Neuron (in vitro differentiated cells): ENCODE data around the gene SLC49A3.

ENCODE experiments used
- H2AFZ ChIP-seq: one replicate; pipeline ENCODE4 v1.6.1; 2013; ENCODE audit warnings: low read depth, mild to moderate bottlenecking, inconsistent platforms, low read length, moderate library complexity
- H3K27me3 ChIP-seq: one replicate; pipeline ENCODE4 v1.6.1; 2013; ENCODE audit warnings: low read length; ENCODE audit not compliant: insufficient read depth
- H3K36me3 ChIP-seq: one replicate; pipeline ENCODE4 v1.6.1; 2013; ENCODE audit warnings: low read length; ENCODE audit not compliant: insufficient read depth
- H3K4me1 ChIP-seq: one replicate; pipeline ENCODE4 v1.6.1; 2013; ENCODE audit warnings: low read length; ENCODE audit not compliant: insufficient read depth
- H3K4me3 ChIP-seq: 2 replicates; pipeline ENCODE4 v1.5.1; 2013; ENCODE audit warnings: mild to moderate bottlenecking, low read length, moderate library complexity
- H3K9me3 ChIP-seq: one replicate; pipeline ENCODE4 v1.6.1; 2013; ENCODE audit warnings: low read length

Gene SLC49A3

DNA sequence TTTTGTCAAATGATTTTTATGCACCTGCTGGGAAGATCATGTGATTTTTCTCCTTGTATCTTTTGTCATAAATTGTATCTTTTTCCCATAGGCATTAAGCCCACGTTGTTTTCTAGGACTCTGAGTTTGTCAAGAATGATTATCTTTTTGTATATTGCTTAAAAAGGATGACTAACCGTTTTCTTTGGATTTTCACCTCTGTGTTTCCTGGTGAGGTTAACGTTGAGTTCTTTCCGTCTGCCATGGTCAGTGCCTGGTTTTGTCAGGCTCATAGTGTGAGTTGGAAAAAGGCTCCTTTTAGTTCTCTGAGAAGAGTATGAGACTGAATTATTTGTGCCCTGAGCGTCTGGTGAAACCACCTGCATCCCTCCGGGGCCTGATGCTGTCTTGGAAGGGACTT, 38.6 kb upstream of the SLC49A3 start:
- Histone ChIP-seq H3K9me3 (peaks cover 16% of the 10 kb centered on the region), H3K4me1 (no peaks in the 10 kb centered on the region), H3K4me3 (no peak overlapping the region), H3K36me3 (peaks cover 27% of the 10 kb centered on the region), H2AFZ (no peak overlapping the region), H3K27me3 (no peaks in the 10 kb centered on the region)

DNA sequence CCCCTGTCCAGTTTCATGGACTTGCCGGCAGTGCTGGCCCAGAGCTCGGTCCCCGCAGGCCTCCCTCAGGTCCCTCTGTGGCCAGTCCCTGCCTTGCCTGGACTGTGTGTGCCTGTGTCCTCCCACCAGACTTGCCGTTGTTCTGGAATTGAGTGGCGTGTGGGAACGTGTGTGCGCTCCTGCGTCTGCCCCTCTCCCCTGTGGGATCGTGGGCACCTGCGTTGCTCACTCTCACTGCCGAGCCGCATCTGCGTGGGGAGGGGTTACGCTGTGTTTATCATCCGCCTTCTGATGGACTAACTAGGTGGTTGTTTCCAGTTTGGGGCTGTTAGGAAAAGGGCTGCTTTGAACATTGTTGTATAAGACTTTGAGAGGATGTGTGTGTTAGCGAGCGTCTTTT, 37.9 kb upstream of the SLC49A3 start:
- Histone ChIP-seq H3K9me3 (peaks cover 20% of the 10 kb centered on the region), H3K4me1 (no peaks in the 10 kb centered on the region), H3K4me3 (no peak overlapping the region), H3K36me3 (peaks cover 28% of the 10 kb centered on the region), H3K27me3 (no peaks in the 10 kb centered on the region), H2AFZ (no peak overlapping the region)

DNA sequence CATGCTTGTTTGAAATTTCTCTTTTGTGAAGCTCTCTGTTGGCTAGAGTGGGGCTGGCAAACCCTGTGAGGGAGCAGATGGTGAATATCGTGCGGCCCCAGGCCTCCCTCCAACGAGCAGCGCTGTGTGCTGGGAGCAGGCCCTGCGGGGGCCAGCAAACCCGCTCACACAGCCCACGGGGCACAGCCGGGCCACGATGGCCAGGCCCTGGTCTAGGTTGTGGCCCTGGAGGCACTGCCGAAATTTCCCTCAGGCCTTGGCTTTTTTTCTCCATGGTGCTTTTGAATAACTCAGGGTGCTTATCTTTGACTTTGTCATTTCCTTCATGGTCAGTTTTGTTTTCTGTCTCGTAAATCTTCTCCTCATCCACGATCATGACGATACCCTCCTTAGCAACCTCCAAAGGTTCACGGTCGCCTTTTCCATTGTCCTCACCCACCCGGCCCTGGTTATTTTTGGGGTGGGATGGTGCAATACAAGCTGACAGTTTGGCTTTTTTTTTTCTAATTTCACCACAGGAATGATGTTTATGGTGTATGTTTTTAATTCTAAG, 37.4 kb upstream of the SLC49A3 start:
- H2AFZ ChIP-seq = no peak overlapping the region
- no peaks in the 10 kb centered on the region for H3K27me3 ChIP-seq
- peaks cover 31% of the 10 kb centered on the region for H3K36me3 ChIP-seq
- no peaks in the 10 kb centered on the region for H3K4me1 ChIP-seq
- peaks cover 25% of the 10 kb centered on the region for H3K9me3 ChIP-seq
- H3K4me3 ChIP-seq = no peak overlapping the region

DNA sequence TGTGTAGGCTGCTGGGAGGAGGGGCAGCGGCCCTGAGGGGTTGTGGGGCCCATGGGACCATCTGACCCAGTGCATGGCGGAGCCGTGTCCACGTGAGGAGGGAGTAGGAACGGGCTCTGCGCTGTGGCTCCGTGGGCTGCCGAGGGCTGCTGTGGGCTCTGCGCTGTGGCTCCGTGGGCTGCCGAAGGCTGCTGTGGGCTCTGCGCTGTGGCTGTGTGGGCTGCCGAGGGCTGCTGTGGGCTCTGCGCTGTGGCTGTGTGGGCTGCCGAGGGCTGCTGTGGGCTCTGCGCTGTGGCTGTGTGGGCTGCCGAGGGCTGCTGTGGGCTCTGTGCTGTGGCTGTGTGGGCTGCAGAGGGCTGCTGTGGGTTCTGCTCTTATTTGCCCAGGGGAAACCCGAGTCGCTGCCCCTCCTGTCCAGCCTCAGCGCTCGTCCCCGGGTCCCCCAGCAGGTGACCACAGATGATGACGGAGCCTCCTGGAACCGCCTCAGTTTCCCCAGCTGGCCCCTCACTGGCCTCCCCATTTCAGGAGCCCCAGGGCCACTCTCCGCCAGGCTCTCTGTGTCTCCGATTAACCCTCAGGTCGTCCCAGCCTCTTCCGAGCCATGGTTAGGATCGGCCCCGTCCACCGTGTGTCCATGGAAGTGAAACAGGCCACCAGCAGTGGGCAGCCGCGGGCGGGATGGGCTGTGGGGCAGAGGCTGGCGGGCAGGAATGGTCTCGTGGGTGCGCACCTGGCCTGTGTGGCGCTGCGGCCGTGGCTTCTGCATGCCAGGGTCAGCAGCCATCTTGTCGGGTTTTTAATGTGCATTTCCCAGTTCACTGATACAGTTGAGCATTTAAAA, 36.7 kb upstream of the SLC49A3 start:
- Histone ChIP-seq H2AFZ (no peak overlapping the region), H3K9me3 (peaks cover 28% of the 10 kb centered on the region), H3K27me3 (no peaks in the 10 kb centered on the region), H3K36me3 (peaks cover 30% of the 10 kb centered on the region), H3K4me1 (no peaks in the 10 kb centered on the region), H3K4me3 (no peak overlapping the region)

DNA sequence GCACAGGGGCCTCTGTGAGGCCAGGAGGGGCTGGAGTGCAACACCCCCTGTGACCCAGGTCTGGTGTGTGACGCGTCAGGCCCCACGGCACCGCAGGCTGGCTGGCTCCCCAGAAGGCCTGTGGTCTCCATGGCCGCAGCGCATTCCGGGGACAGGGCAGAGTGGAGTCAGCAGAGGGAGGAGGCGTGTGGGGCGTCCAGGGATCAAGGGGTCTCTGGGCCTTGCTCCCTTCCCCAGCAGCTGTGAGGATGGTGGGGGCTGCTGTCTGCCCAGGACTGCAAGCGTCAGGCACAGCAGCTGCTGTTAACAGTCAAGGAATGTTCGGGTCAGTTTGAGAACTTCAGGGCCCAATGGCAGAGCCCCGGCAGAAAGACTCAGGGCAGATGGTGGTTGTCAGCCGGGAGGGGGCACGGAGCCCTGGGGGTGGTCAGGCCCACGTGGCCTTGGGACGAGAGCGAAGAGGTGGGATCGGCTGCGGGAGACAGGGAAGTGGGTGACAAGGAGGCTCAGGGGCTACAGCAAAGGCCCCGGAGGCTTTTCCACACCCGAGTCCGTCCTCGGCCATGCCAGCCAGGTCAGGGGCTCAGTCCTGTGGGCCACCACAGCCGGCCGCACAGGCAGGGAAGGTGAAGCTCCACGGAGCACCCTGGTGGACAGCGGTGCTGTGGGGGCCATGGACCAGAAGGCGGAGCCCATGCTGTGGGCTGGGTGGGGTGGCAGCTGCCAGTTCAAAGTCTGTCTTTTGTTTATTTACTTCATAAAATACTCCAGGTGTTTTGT, 35.0 kb upstream of the SLC49A3 start:
- Histone ChIP-seq H3K36me3 (peaks cover 33% of the 10 kb centered on the region), H3K27me3 (no peaks in the 10 kb centered on the region), H3K4me3 (no peak overlapping the region), H3K4me1 (no peaks in the 10 kb centered on the region), H3K9me3 (peaks cover 33% of the 10 kb centered on the region), H2AFZ (no peak overlapping the region)

DNA sequence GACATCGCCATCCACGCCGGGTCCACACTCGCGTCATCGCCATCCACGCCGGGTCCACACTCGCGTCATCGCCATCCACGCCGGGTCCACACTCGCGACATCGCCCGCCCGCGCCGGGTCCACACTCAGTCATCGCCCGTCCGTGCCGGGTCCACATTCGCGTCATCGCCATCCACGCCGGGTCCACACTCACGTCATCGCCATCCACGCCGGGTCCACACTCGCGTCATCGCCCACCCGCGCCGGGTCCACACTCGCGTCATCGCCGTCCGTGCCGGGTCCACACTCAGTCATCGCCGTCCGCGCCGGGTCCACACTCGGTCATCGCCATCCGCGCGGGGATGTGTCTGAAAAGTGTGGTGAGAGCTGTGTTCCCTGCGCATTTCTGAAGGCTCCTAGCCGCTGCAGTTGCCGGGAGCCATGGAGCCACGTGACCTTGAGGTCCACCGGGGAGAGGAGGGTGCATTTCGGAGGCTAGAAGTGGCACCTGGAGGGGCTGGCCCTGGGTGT, 34.0 kb upstream of the SLC49A3 start:
- H3K4me3 ChIP-seq = no peak overlapping the region
- H3K4me1 ChIP-seq = no peaks in the 10 kb centered on the region
- peaks cover 30% of the 10 kb centered on the region for H3K9me3 ChIP-seq
- peaks cover 33% of the 10 kb centered on the region for H3K36me3 ChIP-seq
- no peak overlapping the region for H2AFZ ChIP-seq
- H3K27me3 ChIP-seq = no peaks in the 10 kb centered on the region

DNA sequence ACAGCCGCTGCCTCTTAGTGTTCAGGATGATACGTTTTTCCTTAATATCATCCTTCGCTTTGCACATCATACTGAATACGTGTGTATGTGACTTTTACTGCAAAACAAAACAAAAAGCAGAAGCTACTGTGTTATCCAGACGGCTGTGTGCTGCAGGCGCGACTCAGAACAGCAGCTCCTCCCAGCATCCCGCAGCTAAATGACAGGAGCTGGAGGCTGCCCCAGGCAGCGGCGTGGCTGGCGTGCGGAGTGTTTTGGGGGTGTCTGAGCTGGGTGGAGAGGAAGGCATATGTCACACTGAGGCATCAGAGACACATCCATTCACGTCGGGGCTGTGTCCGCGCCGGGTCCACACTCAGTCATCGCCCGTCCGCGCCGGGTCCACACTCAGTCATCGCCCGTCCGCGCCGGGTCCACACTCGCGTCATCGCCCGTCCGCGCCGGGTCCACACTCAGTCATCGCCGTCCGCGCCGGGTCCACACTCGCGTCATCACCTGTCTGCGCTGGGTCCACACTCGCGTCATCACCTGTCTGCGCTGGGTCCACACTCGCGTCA, 33.3 kb upstream of the SLC49A3 start:
- peaks cover 33% of the 10 kb centered on the region for H3K36me3 ChIP-seq
- no peaks in the 10 kb centered on the region for H3K27me3 ChIP-seq
- no peak overlapping the region for H3K4me3 ChIP-seq
- no peaks in the 10 kb centered on the region for H3K4me1 ChIP-seq
- no peak overlapping the region for H2AFZ ChIP-seq
- peaks cover 30% of the 10 kb centered on the region for H3K9me3 ChIP-seq

DNA sequence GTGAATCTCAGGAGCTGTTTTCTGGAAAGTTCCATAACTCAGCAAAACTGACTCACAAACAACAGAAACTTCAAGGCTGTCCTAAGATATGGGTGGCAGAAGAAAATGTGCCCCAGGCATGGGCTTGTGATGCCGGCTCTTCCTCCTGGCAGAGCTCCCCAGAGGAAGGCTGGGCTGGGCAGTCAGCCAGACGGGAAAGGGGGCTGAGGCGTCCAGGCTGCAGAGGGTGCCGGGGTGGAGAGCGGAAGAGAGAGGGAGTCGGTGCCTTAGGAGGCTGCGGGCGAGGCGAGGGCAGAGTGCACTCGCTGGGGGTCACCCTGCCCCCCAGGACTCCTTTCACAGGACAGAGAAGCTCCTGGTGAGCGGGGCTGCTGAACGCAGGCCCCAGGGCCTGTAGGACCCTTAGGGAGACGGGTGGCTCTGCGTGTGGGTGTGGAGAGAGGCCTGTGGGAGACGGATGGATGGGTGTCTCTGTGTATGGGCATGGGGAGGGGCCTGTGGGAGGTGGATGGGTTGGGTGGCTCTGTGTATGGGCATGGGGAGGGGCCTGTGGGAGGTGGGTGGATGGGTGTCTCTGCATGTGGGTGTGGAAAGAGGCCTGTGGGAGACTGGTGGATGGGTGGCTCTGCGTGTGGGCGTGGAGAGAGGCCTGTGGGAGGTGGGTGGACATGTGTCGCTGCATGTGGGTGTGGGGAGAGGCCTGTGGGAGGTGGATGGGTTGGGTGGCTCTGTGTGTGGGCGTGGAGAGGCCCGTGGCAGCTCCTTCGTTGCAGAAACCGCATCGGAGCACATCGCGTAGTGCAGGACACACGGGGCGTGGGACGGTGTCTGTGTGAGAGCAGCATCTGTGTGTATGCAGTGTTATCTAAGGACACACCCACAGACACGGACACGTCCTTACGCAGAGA, 32.6 kb upstream of the SLC49A3 start:
- Histone ChIP-seq H3K36me3 (peaks cover 33% of the 10 kb centered on the region), H3K4me1 (no peaks in the 10 kb centered on the region), H3K9me3 (peaks cover 30% of the 10 kb centered on the region), H3K4me3 (no peak overlapping the region), H3K27me3 (no peaks in the 10 kb centered on the region), H2AFZ (no peak overlapping the region)

DNA sequence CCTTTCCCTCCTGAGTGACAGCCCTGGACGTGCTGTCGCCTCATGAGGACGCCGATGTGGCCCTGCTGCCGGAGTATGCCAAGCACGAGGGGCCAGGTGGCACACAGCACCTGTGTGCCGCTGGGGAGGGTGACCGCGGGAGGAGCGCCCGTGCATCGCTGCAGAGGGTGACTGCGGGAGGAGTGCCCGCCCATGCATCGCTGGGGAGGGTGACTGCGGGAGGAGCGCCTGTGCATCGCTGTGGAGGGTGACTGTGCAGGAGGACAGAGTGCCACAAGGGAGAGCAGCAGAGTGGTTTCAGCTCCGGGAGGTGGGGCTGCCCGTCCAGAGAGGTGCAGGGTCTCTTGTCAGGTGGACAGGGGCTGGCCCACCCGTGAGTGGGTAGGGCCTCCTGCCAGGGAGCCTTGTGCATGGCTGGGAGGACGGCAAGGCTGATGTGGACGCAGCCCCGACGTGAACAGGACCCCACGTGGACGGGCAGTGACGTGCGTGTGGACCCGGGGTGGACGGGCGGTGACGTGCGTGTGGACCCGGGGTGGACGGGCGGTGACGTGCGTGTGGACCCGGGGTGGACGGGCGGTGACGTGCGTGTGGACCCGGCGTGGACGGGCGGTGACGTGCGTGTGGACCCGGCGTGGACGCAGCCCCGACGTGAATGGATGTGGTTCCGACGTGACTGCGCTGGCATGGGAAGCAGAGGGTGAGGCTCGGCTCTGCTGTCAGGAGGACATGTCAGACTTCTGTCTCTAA, 31.3 kb upstream of the SLC49A3 start:
- Histone ChIP-seq H2AFZ (no peak overlapping the region), H3K9me3 (peaks cover 30% of the 10 kb centered on the region), H3K36me3 (peaks cover 33% of the 10 kb centered on the region), H3K4me1 (no peaks in the 10 kb centered on the region), H3K4me3 (no peak overlapping the region), H3K27me3 (no peaks in the 10 kb centered on the region)

DNA sequence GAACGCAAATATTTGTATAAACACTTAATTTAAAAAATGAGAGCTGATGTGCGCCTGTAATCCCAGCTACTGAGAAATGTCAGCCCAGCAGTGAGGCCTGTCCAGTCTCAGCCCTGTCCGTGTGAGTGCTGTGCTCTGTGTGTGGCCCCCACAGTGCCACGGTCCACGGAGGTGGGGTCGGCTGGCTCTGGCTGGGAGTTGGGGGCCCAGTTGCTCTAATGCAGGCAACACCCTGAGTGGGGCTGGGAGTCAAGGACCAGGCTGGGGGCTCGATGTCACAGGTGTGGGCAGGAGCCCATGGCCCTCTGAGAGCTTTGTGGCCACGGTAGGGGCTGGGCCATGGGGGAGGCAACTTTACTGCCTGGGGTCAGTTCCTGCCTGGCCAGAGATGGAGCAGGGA, 29.5 kb upstream of the SLC49A3 start:
- Histone ChIP-seq H3K4me3 (no peak overlapping the region), H3K36me3 (peaks cover 36% of the 10 kb centered on the region), H2AFZ (no peak overlapping the region), H3K27me3 (no peaks in the 10 kb centered on the region), H3K9me3 (peaks cover 27% of the 10 kb centered on the region), H3K4me1 (no peaks in the 10 kb centered on the region)

DNA sequence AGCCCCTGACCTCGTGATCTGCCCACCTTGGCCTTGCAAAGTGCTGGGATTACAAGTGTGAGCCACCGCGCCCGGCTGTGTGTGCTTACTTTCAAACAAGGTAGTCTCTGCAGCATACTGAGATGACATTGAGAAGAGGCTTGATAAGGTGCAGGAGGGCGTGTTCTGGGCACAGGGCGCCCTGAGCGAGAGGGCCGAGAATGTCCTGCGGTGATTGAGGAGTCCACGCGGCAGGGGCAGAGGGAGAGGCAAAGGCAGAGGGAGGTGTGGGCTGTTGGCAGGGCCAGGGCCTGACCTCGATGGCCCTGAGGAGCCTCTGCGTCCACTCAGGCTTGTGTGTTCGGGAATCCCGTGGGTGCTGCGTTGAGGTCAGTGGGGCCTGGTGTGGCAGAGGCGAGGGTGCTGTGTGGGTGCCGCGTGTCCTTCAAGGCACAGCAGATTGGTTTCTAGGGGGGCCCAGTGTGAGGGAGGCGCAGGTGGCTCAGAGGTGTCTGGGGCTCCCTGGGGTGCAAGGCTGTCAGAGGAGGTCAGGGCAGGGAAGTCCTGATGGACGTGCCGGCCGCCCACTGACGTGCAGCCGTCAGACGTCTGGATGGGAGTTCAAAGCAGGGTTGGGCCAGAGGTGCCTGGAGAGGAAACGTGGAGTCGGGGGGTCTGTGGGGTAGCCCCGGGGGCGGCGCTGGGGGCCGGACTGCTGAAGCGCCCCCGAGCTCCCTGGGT, 28.8 kb upstream of the SLC49A3 start:
- Histone ChIP-seq H2AFZ (no peak overlapping the region), H3K4me1 (no peaks in the 10 kb centered on the region), H3K27me3 (no peaks in the 10 kb centered on the region), H3K4me3 (no peak overlapping the region), H3K9me3 (peaks cover 21% of the 10 kb centered on the region), H3K36me3 (peaks cover 29% of the 10 kb centered on the region)
